Keratinocyte (primary cell): Measurements from ENCODE around the gene RTKN2. TPM values are rescaled to one million over a fixed set of nuclear protein-coding genes. Genes with fewer than 3 reads are reported as not detected.

Experiments
- DNase-seq: peaks from one replicate; pipeline ENCODE4 v3.0.0-alpha.2; 2011; ENCODE audit warnings: low read depth, missing footprints, low spot score
- FAIRE-seq: peaks from 2 replicates; lab custom pipeline; 2011; peaks lifted over from hg19 to GRCh38; lab: Jason Lieb, UNC
- H2AFZ ChIP-seq: 2 replicates; pipeline ENCODE4 v1.6.0; 2012; ENCODE audit warnings: low read length, control low read depth, inconsistent platforms; ENCODE audit not compliant: control insufficient read depth
- H3K27ac ChIP-seq: 2 replicates; pipeline ENCODE4 v1.5.1; 2011; ENCODE audit warnings: low read length; ENCODE audit not compliant: control insufficient read depth, insufficient read depth
- H3K27me3 ChIP-seq: 3 replicates; pipeline ENCODE4 v1.6.0; 2011; ENCODE audit warnings: low read length; ENCODE audit not compliant: control insufficient read depth, insufficient read depth; ENCODE audit errors: extremely low read depth
- H3K36me3 ChIP-seq, 2 experiments: 2 replicates in 1 of 2; 3 replicates in 1 of 2; pipeline ENCODE4 v1.5.1; 2011; ENCODE audit warnings: low read length in 2 of 2, mild to moderate bottlenecking in 1 of 2; ENCODE audit not compliant: control insufficient read depth in 2 of 2, insufficient read depth in 2 of 2; ENCODE audit errors: extremely low read depth in 1 of 2
- H3K4me1 ChIP-seq: 3 replicates; pipeline ENCODE4 v1.5.1; 2011; ENCODE audit warnings: low read length; ENCODE audit not compliant: control insufficient read depth, insufficient read depth; ENCODE audit errors: extremely low read depth
- H3K4me2 ChIP-seq: 3 replicates; pipeline ENCODE4 v1.6.0; 2011; ENCODE audit warnings: low read depth, low read length; ENCODE audit not compliant: control insufficient read depth, insufficient read depth; ENCODE audit errors: extremely low read depth
- H3K4me3 ChIP-seq, 3 experiments: fragments of 200-600 bp in 1 of 3; sonication (generic) in 1 of 3; 2 replicates in 2 of 3; 3 replicates in 1 of 3; pipeline ENCODE4 v1.5.1; 2011 to 2016; ENCODE audit warnings: low read length in 3 of 3, mild to moderate bottlenecking in 3 of 3, control low read depth in 2 of 3, inconsistent platforms in 1 of 3, low read depth in 1 of 3, mixed read lengths in 1 of 3, mixed run types in 1 of 3, moderate library complexity in 1 of 3; ENCODE audit not compliant: control insufficient read depth in 2 of 3, insufficient read depth in 2 of 3; ENCODE audit errors: extremely low read depth in 1 of 3
- H3K79me2 ChIP-seq: 2 replicates; pipeline ENCODE4 v1.6.0; 2012; ENCODE audit warnings: low read length; ENCODE audit not compliant: control insufficient read depth, insufficient read depth
- H3K9ac ChIP-seq: 3 replicates; pipeline ENCODE4 v1.6.0; 2011; ENCODE audit warnings: low read length; ENCODE audit not compliant: control insufficient read depth, insufficient read depth; ENCODE audit errors: extremely low read depth
- H3K9me1 ChIP-seq: 3 replicates; pipeline ENCODE4 v1.6.0; 2011; ENCODE audit warnings: low read length; ENCODE audit not compliant: control insufficient read depth, insufficient read depth; ENCODE audit errors: extremely low read depth
- H3K9me3 ChIP-seq: 2 replicates; pipeline ENCODE4 v1.5.1; 2012; ENCODE audit warnings: low read depth, low read length; ENCODE audit not compliant: control insufficient read depth
- H4K20me1 ChIP-seq: 3 replicates; pipeline ENCODE4 v1.6.0; 2011; ENCODE audit warnings: low read length; ENCODE audit not compliant: control insufficient read depth, insufficient read depth; ENCODE audit errors: extremely low read depth
- CTCF ChIP-seq, 3 experiments: IDR thresholded peaks in 1 of 3; conservative IDR thresholded peaks in 1 of 3; optimal IDR thresholded peaks in 1 of 3; 2 replicates in 2 of 3; 3 replicates in 1 of 3; pipeline versions ENCODE3 to v1.5.1; 2011; ENCODE audit warnings: low read length in 3 of 3, mild to moderate bottlenecking in 3 of 3, moderate library complexity in 2 of 3, control low read depth in 1 of 3, inconsistent platforms in 1 of 3; ENCODE audit not compliant: insufficient read depth in 2 of 3; ENCODE audit errors: extremely low read depth in 1 of 3
- EZH2 ChIP-seq: IDR thresholded peaks from one replicate; pipeline ENCODE4 v1.6.1; 2012; ENCODE audit warnings: inconsistent platforms, mild to moderate bottlenecking, low read length, moderate library complexity
- dilution Hi-C: fragments of 300-500 bp; cut with MboI; formaldehyde crosslinking; loops from one replicate; pipeline ENCODE4 v1.7.0; 2020; ENCODE audit warnings: low sequenced_read_pairs; ENCODE audit not compliant: extremely low pct_ligation_motif_present
- polyA plus RNA-seq, 5 experiments: library from polyadenylated mRNA; depleted of rRNA in 3 of 5; stranded (reverse) in 3 of 5; stranded (forward) in 1 of 5; unstranded in 1 of 5; fragments of >200 nt; gene quantifications; 1 replicate in 1 of 5; 2 replicates in 3 of 5; 3 replicates in 1 of 5; pipeline versions ENCODE4 v1.2.1 to v1.2.3, GENCODE V29; 2011 to 2012; ENCODE audit warnings: missing spikeins in 2 of 5, low read depth in 1 of 5, low replicate concordance in 1 of 5

Gene RTKN2
- polyA plus RNA-seq, 1 donor (not counting 4 experiments of a cell fraction or from before 2014, with no cell fraction given): 3.2 TPM

- Histone ChIP-seq H3K27me3 (no peaks in the 10 kb centered on the region), H3K9ac (no peak overlapping the region), H3K9me1 (no peaks in the 10 kb centered on the region), H2AFZ (no peak overlapping the region), H3K36me3 (no peaks in the 10 kb centered on the region), H3K79me2 (no peaks in the 10 kb centered on the region), H3K4me2 (no peak overlapping the region), H3K27ac (no peak overlapping the region), H3K4me3 (no peak overlapping the region), H3K9me3 (no peaks in the 10 kb centered on the region), H3K4me1 (no peaks in the 10 kb centered on the region), H4K20me1 (no peaks in the 10 kb centered on the region)
- dilution Hi-C loops: no loop called here
- no peak for DNase-seq
- FAIRE-seq: no peak
- TF ChIP-seq EZH2: no peak
- TF ChIP-seq CTCF (optimal IDR thresholded peaks at IDR 0.05 in 1 of 3, IDR thresholded peaks at IDR 0.05 in 1 of 3, conservative IDR thresholded peaks at IDR 0.05 in 1 of 3; ENCODE audit: extremely low read depth in 1 of 3, insufficient read depth in 2 of 3, low read length in 3 of 3): no peak
Measured at GRCh38 chr10:62165803-62166202, 102.8 kb downstream of the RTKN2 start.

GRCh38 chr10:62163024-62163423 lies 105.6 kb downstream of the RTKN2 start:
- TF ChIP-seq CTCF (optimal IDR thresholded peaks at IDR 0.05 in 1 of 3, IDR thresholded peaks at IDR 0.05 in 1 of 3, conservative IDR thresholded peaks at IDR 0.05 in 1 of 3; ENCODE audit: extremely low read depth in 1 of 3, insufficient read depth in 2 of 3, low read length in 3 of 3) (no peak), EZH2 (no peak)
- no peaks in the 10 kb centered on the region for H3K36me3 ChIP-seq
- H3K27me3 ChIP-seq: no peaks in the 10 kb centered on the region
- DNase-seq (no peak), FAIRE-seq (no peak)
- H3K9me1 ChIP-seq: no peaks in the 10 kb centered on the region
- H3K9me3 ChIP-seq: no peaks in the 10 kb centered on the region
- H2AFZ ChIP-seq: no peak overlapping the region
- no peaks in the 10 kb centered on the region for H3K79me2 ChIP-seq
- no peak overlapping the region for H3K4me3 ChIP-seq
- no peak overlapping the region for H3K9ac ChIP-seq
- H3K4me1 ChIP-seq: no peaks in the 10 kb centered on the region
- dilution Hi-C loops: no loop called here
- H3K4me2 ChIP-seq: no peak overlapping the region
- H3K27ac ChIP-seq: no peak overlapping the region
- no peaks in the 10 kb centered on the region for H4K20me1 ChIP-seq
